COLO668 (cell line): ENCODE results near the gene CFAP100.

Source experiments
- DNase-seq: peaks from one replicate; lab custom pipeline; 2025; ENCODE audit not compliant: unreplicated experiment; lab: John Stamatoyannopoulos, UW

Gene CFAP100

DNA sequence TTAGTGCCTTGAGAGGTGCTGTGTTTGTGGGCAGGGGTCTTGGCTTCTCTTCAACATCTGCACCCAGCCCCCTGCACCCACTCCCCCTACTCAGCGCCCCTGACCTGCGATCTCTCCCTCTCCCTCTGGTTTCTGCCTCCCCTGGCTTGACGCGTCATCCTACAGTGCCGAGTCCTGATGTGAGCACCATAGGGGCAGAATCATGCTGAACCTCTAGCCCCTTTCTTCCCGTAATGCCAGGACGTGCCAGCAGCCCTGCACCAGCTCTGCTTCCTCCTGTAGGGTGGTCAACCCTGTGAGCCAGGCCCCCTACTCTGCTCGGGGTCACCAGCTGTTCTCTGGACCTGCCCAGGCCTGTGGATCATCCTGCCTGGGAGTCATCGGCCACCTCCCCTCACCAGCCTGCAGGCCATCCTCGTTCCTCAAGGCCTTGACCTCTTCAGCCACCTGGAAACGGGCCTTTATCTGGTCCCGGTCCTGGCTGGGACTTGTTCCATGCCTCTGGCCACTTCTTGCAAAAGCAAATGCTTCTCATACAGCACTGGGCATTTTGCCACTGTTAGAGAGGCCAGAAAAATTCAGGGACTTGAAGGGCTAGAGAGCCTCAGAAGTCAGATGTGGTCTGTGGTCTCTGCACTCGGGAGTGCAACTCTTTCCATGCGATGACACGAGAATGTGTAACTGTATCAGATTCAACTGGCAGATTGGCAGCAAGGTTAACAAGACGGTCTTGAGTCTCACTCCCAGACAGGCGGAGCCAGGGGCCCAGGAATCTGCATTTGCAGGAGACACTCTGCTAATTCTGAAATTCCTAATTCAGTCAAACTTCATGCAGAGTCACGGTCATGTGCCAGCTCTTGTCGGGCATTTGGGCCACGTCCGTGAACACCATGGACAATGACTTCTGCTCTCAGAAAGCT, 20.8 kb upstream of the CFAP100 start:
- no peak for DNase-seq

DNA sequence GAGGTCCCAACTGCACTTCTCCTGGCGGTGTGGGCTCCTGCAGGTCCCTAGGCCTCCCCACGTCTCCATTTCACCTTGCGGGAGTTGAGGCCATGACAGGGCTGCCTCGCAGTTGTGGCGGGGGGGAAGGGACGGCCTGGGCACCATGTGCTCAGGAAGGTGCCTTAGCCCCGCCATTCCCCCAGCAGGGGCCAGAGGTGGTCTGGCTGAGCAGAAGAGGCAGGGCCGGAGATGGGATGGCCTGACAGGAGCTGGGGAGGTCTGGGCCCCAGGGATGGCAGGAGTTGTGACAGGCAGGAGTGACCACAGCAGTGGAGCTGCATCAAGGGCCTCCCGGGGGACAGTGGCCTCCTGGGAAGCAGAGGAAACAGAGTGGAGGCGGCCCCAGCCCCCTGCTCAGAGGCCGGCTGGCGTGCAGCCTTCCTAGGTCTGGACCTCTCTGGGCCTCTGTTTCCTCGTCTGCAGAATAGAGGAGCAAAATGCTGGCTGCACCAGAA, 18.8 kb upstream of the CFAP100 start:
- DNase-seq = no peak

DNA sequence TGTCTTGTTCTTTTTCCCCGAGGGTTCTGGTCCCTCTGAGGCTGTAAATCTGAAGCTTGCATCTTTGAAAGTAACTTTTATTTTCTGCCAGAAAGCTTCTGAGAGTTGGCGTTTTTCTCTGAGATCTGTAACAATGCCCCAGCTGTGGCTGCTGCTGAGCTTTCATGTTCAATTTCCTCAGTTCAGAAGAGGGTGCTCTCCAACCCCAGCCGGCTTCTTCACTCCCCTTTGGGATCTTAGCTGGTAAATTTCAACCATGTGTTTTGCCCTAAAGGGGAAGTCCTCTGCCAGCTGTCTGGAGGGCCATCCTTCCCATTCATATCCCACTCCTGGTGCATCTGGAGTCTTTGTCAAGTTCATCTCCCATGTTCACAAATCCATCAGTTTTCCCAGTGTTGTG, 18.3 kb upstream of the CFAP100 start:
- no peak for DNase-seq

DNA sequence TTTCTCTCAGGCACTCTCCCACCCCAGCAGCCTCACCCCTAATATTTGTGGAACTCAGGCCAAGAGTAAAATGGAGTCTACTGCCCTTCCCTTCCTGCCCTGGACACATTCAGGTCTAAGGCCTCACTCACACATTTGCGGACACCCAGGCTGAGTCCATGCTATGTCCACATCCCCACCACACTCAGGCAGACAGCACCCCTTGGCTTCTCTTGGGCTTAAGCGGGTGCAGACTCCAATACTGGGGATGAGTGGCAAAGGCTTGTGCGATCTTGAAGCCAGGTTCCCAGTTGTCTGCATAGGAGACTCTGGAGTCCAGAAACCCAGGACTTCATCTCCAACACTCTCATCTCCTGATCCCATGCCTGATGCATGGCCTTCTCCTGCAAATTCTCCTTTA, 17.5 kb upstream of the CFAP100 start:
- no peak for DNase-seq

DNA sequence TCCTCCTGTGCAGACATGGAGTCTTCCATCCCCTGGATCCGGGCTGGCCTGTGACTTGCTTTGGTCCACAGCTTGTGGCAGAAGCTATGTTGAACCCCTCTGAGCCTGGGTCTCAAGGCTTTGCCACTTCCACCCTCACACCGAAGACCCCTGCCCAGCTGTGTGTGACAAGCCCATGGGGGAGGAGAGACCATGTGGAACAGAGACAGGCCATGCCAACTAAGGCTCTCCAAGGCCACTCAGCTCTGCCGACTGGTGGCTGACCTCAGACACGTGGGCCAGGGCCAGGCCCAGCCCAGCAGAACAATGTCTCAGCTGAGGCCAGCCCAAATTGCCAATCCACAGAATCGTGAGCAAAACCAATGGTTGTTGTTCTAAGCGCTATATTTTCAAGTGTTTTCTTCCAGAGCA, 16.4 kb upstream of the CFAP100 start:
- DNase-seq = no peak

DNA sequence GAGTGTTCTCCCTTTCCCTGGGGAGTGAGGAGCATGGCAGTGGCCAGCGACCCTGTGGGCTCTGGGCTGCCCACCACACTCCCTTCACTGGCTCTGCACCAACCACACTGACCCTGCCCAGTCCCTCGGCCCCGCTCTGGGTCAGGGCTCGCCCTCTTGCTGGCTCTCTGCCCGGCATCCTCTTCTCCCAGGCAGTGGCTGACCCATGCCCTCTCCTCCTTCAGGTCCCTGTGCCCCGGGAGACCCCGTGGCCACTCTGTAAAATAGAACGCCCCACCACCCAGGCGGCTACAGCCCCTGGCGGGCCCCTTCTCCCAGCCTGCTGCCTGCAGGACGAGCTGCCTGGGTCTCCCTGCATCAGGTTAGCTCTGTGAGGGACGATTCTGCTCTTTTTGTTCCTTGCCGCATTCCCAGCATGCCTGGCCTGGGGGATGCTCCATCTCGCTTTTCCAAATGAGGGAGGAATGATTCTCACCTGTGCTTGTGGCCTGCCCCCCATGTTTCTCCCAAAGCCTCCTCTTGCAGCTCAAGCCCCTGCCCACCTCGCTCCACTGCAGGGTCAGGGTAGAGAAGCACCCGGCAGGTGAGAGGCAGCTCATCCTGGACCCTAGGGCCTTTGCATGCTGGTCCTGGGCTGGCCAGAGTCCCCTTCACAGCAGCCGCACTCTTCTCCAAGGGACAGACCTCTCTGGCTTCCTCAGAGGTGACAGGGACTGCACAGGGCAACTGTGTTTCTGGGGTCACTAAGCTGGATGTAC, 14.5 kb upstream of the CFAP100 start:
- no peak for DNase-seq

DNA sequence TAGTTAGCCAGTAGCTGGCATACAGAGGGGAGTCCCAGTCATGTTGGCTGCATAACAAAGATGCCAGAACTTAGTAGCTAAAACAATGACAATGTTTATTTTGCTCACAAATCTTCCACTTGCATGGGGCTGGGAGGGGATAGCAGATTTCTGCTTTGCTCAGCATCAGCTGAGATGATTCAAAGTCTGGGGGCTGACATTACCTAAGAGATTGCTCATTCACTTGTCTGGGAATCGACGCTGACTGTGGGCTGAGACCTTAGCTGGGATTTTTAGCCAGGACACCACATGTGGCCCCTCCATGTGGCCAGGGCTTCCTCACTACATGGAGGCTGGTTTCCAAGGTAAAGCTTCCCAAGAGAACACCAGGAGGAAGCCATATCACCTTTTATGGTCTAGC, 12.7 kb upstream of the CFAP100 start:
- no peak for DNase-seq

DNA sequence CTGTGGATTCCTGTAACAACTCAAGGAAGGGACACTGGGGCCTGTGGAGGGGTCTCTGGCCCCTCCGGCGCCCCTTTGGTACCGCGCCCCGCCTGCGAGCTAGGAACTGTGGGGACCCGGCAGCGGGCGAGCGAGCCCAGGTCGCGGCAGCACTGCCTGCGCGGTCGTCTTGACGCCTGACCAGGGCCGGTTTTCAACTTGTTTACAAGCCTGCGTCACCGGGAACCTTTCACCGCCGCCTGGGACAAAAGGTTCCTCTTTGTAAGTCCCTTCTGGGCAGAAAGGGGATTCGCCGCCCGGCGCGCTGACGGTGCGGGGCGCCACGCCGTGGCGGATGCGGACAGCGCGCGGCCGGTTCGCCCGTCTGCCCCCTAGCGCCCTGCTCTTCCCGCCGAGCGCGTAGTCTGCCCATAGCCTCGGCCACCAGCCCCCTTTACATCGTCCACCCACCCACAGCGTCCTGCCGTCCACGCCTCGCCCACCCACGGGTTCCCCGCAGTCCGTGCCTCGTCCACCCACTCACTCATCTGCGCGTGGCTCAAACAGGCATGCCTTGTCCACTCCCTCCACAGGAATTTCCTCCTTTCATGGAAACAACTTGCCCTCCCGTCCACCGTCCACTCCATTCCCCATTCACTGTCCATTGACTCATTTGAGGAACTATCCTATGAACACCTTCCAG, 5.5 kb upstream of the CFAP100 start:
- peak; percentile 73 for DNase-seq

DNA sequence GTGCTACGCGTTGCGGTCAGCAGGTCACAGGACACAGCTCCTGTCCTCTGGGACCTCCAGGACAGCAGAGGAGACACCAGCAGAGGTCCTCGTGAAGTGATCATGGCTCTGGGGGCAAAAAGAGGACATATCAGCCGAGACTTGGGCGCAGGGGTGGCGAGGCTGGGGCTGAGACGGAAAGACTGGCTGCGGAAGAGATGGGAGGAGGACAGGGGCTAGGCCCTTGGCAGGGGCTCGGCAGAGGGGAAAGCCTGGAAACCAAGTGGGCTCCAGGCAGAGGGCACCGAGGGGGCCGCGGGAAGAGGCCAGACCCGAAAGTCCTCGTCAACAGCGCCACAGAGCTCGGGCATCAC, 4.9 kb upstream of the CFAP100 start:
- DNase-seq = no peak

DNA sequence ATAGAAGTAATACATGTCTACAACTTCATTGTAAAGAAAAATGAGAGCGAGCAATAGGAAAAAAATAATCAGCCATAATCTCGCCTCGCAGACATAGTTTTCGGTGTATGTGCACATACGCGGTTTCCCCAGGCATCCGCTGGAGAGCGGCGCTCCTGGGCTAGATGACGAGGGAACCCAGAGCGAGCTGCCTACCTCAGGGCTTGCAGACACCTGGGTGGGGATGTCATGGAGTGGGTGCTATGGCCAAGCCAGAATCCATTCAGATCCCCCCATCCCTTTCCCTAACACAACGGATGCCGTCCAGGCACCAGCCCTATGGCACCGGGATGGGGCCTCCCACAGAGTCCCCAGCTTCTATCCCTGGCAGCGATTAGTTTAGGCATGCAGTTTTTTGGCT, 4.5 kb upstream of the CFAP100 start:
- no peak for DNase-seq

DNA sequence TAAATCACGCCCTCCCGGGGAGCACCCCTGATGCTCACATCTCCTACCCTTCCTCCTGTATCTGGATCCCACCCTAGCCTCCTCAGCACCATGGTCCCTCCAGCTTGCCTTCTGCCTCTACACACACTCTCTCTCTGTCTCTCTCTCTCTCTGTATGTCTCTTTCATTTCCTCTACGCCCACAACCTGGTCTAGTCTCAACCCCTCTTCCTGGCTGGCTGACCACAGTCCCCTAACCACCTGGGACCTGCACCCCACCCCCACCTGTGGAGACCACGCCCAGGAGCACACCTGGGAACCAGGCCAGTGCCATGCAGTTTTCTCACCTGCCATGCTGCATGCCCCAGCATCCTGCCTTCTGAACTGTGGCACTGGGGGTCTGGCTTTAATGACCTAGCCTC, 4.0 kb upstream of the CFAP100 start:
- DNase-seq = no peak

DNA sequence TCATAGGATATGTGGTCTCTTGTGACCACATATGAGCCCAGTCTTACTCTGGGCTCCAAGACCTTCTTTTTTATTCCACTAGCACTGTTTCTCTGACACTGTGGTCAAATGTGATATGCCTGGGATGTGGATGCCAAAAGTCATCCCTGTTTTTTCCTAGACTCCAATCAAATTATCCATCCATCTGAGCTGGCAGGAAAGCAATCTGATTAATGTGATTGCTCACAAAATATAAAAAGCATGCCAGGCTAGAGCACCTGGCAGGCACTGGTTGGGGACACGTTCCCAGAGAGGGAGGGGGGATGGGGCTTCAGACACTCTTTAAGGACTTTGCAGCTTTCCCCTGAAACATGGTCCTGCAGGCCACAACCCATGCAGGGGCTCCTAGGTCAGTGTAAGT, 3.1 kb upstream of the CFAP100 start:
- no peak for DNase-seq

DNA sequence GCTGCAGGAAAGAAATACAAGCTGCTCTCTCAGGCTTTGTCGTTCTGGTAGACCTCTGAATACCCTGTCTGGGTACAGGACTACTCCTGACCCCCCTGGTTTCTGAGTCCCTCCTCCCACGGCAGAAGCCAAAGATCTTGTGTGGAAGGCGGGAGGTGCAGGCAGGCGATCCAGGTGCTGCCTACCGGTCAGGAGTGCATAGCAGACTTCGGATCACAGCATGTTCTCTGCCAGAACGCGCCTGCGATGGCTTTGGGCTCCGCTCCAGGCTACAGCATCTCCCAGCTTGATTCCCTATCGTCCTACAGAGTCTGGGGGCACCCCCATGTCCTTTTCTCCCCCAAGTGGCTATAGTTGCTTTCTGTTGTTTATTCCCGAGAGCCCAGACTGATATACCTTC, 2.5 kb upstream of the CFAP100 start:
- no peak for DNase-seq

DNA sequence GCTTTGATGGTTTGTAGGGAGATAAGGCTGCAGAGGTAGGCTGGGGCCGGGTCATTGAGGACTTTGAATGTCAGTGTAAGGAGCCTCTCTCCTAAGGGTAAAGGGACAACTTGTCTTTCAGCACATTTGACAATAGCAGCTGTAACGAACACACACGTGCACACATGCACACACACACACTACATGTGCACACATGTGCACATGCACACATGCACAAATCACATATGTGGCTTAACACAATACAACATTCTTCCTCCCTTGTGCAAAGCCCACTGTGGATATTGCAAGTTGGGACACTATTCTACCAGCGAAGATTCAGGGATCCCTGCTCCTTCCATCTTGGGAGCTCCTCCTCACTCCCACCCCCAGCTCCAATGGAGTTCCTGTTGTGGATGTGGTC, 1.1 kb upstream of the CFAP100 start:
- no peak for DNase-seq

DNA sequence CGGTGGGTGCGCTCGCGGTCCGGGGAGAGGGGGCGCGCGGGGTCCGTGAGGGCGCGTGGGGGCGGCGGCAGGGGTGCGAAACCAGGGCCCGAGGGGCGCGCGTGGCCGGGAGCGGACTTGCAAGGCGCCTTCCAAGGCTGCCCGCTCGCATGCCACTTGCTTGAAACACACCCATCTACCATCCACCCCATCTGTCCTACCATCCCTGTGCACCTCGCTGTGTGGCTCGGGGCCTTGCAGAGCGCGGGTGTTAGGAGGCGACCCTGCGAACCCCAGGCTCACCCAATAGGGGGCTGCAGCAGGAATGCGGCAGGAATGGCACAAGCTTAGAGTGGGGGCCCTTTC, 240 bp downstream of the CFAP100 start:
- DNase-seq = no peak

DNA sequence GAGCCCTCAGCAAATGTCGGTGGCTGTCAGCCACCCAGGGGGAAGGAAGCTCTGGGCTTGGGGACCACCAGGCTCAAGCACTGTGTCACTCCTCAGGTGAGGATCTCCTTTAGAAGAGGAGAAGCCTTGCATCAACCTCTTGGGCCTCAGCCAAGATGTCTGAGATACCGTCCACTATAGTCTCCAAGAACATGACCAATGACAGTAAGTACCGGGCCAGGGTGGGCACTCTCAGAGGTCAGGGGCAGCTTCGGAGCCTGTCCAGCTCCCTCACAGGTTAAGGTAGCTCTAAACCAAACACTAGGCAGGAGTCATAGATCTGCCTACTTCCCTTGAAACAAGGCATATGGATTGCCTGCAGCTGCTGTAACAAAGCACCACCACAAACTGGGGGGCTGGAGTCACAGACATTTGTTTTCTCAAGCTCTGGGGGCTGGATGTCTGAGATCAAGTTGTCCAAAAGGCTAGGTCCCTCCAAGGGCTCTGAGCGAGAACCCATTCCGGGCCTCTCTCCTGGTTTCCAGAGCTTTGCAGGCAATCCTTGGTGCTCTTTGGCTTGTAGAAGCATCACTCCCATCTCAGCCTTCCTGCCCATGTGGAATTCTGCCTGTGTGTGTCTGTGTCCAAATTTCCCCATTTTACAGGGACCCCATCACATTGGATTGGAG, 1.3 kb downstream of the CFAP100 start:
- DNase-seq = no peak

DNA sequence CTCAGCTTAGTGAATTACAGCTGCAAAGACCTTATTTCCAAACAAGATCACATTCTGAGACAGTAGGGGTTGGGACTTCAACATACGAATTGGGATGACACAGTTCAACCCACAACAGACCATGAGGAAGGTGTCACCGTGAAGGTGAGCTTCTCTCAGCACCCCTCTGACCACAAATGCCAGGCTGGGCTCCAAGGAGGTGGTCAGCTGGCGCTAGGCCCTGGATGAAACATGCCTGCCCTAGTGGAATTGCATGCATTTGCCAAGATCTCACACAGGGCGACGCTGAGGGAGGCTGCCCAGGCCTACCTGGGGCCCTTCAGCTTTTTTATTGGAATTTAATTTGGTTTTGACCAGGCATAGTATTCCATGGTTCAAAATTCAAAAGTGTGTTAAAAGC, 1.8 kb downstream of the CFAP100 start:
- DNase-seq = no peak

DNA sequence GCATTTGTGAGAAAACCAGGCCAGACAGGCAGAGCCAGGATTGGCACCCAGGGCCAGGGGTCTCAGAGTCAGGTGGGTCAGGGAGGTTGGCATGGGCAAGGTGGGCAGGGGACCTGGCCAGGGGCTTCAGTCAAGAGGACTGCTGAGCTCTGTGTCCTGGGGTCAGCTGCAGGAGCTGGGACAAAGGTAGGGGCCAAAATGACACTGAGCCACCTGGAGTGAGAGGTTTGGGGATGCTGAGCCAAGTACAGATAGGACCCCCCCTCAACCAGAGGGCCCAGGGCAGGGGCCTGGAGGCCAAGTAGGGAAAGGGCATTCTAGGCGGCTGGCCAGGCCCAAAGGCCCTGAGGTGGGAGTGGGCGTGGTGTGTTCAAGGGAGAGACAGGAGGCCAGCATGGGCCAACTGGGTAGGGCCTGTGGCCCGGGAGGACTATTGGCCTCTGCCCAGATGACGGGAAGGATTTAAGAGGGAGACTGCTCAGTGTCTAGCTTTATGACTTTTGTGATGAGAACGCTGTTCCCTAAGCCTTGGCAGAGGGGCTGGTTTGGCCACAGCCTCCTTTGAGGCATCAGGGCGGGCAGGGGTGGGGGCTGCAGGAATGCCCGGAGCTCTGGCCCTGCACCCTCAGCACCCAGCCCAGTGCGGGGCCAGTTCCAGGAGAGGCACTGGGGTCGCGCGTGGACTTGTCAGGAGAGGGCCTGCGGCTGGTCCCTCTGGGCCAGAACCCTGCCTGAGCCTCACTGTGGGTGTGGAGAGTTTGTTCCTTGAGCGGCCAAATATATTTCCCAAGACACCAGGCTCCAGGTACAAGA, 3.1 kb downstream of the CFAP100 start:
- DNase-seq = no peak

DNA sequence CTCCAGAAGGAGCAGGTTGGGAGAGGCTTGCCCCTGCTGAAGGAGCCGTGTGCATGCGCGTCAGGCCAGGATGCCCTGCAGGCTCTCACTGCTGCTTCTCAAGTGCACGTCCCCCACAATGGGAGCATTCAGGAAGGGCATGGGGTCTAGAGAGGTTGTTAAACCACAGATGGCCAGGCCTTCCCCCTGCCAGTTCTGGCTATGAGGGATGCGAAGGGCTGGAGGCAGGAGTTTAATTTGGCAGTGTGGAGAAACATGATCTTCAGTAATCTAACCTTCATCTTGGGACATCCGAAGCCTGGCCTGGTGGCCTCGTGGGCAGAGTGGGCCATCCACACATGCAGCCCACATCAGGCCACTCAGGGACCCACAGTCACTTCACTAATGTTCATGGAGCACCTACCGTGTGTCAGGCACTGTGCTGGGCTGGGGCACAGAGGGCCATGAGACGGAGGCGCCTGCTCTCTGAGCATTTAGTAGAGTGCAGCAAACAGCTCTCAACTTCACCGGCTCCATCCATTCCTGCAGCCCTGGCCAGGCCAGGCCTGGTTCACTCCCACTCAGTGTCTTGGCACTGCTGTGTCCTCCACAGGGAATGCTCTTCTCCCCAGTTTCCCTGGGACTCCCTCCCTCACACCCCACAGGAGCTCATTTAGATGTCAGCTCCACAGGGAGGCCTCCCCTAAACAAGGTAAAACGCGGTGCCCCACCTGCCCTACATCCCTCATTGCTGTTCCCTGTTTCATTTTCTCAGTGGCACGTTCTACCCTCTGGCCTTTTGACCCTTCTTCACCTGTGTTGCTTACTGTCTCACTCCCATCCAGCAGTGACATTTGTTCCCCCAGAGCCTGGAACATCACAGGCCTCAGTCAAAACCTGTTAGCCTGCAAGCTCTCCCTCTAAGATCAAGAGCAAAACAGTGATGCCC, 4.0 kb downstream of the CFAP100 start:
- no peak for DNase-seq
